CD4-positive, CD25-positive, alpha-beta regulatory T cell (primary cell): ENCODE results near the gene RAP2C. TPM values are rescaled to one million over a fixed set of nuclear protein-coding genes. Genes with fewer than 3 reads are reported as not detected.
"Not testable (repeated sequence)": the region's sequence is repeated elsewhere in the genome, so short reads cannot be mapped to it uniquely, and the experiment has no call there.

ENCODE experiments used
- ATAC-seq, 2 donors: fragments of 150-1000 bp; cut with Tn5 transposase; one replicate each; pipeline ENCODE4 v1.10.0; 2021; ENCODE audit warnings: low read depth in 2 of 2, moderate number of reproducible peaks in 2 of 2, moderate library complexity in 1 of 2
- DNase-seq, 3 donors: peaks; one replicate each; pipeline versions ENCODE4 v3.0.0 to v3.0.0-alpha.2; 2012 to 2022; ENCODE audit warnings: mixed read lengths in 1 of 3
- H3K27ac ChIP-seq: one replicate; pipeline ENCODE4 v1.7.0; 2013; ENCODE audit warnings: mild to moderate bottlenecking, low read length; ENCODE audit not compliant: insufficient read depth, poor library complexity, severe bottlenecking
- H3K27me3 ChIP-seq: one replicate; pipeline ENCODE4 v1.7.0; 2013; ENCODE audit warnings: low read length; ENCODE audit not compliant: control insufficient read depth, insufficient read depth
- H3K36me3 ChIP-seq: one replicate; pipeline ENCODE4 v1.7.0; 2013; ENCODE audit warnings: mild to moderate bottlenecking, low read length, moderate library complexity; ENCODE audit not compliant: control insufficient read depth, insufficient read depth
- H3K4me1 ChIP-seq: 2 replicates; pipeline ENCODE4 v1.7.0; 2013; ENCODE audit warnings: mild to moderate bottlenecking, low read length; ENCODE audit not compliant: insufficient read depth, control insufficient read depth, poor library complexity, severe bottlenecking
- H3K4me3 ChIP-seq: one replicate; pipeline ENCODE4 v1.7.0; 2013; ENCODE audit warnings: low read depth, mild to moderate bottlenecking, low read length, moderate library complexity
- H3K9me3 ChIP-seq, 2 experiments: 1 replicate in 1 of 2; 2 replicates in 1 of 2; pipeline ENCODE4 v1.7.0; 2013; ENCODE audit warnings: low read length in 2 of 2, mild to moderate bottlenecking in 1 of 2, moderate library complexity in 1 of 2; ENCODE audit not compliant: control insufficient read depth in 2 of 2
- H3K27ac Mint-ChIP-seq, 3 donors: one replicate each; pipeline ENCODE4 v1.8.0; 2020 to 2022; ENCODE audit warnings: mild to moderate bottlenecking in 3 of 3, mixed read lengths in 3 of 3, moderate library complexity in 2 of 3
- H3K27me3 Mint-ChIP-seq: one replicate; pipeline ENCODE4 v1.8.0; 2022; ENCODE audit warnings: mild to moderate bottlenecking, mixed read lengths
- H3K36me3 Mint-ChIP-seq: one replicate; pipeline ENCODE4 v1.8.0; 2020; ENCODE audit warnings: mixed read lengths
- H3K4me1 Mint-ChIP-seq, 4 donors: one replicate each; pipeline ENCODE4 v1.8.0; 2020 to 2022; ENCODE audit warnings: mixed read lengths in 4 of 4, mild to moderate bottlenecking in 1 of 4
- H3K4me3 Mint-ChIP-seq, 4 donors: one replicate each; pipeline ENCODE4 v1.8.0; 2020 to 2022; ENCODE audit warnings: mild to moderate bottlenecking in 4 of 4, mixed read lengths in 4 of 4, moderate library complexity in 3 of 4
- H3K9me3 Mint-ChIP-seq, 7 donors: one replicate each; pipeline ENCODE4 v1.8.0; 2020 to 2022; ENCODE audit warnings: mixed read lengths in 7 of 7, mild to moderate bottlenecking in 3 of 7, moderate library complexity in 2 of 7
- polyA plus RNA-seq, 4 donors: library from polyadenylated mRNA; unstranded; fragments of 300-500 nt; fragmentation: Illumina TruSeq; gene quantifications; one replicate each; pipeline ENCODE4 v1.2.3, GENCODE V29; 2021
- total RNA-seq: library from RNA; stranded (reverse); gene quantifications from one replicate; pipeline ENCODE4 v1.2.3, GENCODE V29; 2022

RAP2C gene
- total and polyA plus RNA-seq, 5 donors from 2014 or later = 15.7 to 45.5 (median 18.5) TPM

DNA sequence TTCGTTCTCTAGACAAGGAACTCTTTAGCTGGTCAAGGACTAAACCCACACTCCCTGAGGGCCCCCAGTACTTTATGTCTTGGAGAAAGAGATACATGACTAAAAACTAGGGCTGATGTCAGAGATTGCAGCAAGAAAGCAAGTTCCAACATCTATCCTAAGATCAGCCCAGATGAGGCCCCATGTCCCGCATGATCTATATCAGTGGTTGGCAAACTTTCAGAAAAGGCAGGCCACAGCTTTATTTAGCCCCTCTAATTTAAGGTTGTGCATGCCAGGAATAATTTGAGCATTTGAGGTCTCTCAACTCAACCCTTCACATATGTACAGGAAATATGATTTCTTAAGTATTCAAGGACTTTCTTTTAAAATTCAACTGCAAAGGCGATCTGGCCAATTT is 47.4 kb downstream of the RAP2C start:
- no peaks in the 10 kb centered on the region for H3K9me3 ChIP-seq
- Mint-ChIP-seq H3K36me3 (no peaks in the 10 kb centered on the region), H3K4me3 (no peak overlapping the region), H3K27me3 (no peaks in the 10 kb centered on the region), H3K9me3 (peaks cover 0 to 2% (median 0%) of the 10 kb centered on the region in 7 donors), H3K4me1 (no peaks in the 10 kb centered on the region), H3K27ac (no peak overlapping the region)
- no peak overlapping the region for H3K27ac ChIP-seq
- H3K4me1 ChIP-seq = no peaks in the 10 kb centered on the region
- H3K27me3 ChIP-seq = no peaks in the 10 kb centered on the region
- no peak overlapping the region for H3K4me3 ChIP-seq
- ATAC-seq = no peak
- DNase-seq = no peak
- no peaks in the 10 kb centered on the region for H3K36me3 ChIP-seq

DNA sequence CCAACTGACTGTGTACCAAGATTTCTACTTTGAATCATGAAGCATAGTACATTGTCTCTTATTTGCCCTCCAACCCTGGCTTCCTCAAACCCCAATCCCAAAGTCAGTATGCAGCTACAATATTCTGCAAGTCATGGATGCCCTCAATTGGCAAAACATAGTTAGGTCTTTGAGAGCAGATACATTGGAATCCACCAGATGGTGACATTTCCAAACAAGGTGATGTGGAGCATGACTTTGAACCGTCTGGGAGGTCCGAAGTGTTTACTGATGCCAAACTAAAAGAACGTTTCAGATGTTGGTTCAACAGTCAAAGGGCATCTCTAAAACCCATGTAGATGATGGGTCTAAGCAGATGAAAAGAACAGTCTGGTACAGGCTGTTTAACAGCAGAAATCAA is 47.8 kb downstream of the RAP2C start:
- Histone ChIP-seq H3K27ac (no peak overlapping the region), H3K4me1 (no peaks in the 10 kb centered on the region), H3K9me3 (no peaks in the 10 kb centered on the region), H3K27me3 (no peaks in the 10 kb centered on the region), H3K4me3 (no peak overlapping the region), H3K36me3 (no peaks in the 10 kb centered on the region)
- H3K9me3 Mint-ChIP-seq = peaks cover 0 to 2% (median 0%) of the 10 kb centered on the region in 7 donors
- no peak overlapping the region for H3K27ac Mint-ChIP-seq
- no peaks in the 10 kb centered on the region for H3K4me1 Mint-ChIP-seq
- no peaks in the 10 kb centered on the region for H3K27me3 Mint-ChIP-seq
- no peaks in the 10 kb centered on the region for H3K36me3 Mint-ChIP-seq
- ATAC-seq (no peak), DNase-seq (peak in 1 of 3 donors; percentile 2)
- no peak overlapping the region for H3K4me3 Mint-ChIP-seq

DNA sequence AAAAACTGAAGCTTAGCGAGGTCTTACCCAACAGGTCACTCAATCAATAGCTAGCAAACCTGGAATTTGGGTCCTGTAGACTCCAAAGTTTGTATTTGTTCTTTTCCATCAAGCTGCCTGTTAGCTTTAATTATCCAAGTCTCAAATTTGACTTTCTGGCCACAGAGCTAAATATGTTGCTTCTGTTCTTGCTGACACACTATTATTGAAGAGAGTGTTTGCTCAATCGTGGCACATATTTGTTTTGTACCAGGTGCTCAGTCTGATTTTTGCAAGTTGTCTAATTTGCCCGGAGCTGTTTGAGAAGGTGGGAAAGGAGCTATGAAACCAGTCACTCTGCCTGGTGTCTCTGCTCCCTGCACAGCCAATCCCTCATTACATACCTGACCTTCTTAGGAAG is 49.7 kb downstream of the RAP2C start:
- H3K4me3 Mint-ChIP-seq = no peak overlapping the region
- H3K27ac Mint-ChIP-seq = no peak overlapping the region
- Histone ChIP-seq H3K27me3 (no peaks in the 10 kb centered on the region), H3K27ac (no peak overlapping the region), H3K4me3 (no peak overlapping the region), H3K4me1 (no peaks in the 10 kb centered on the region), H3K36me3 (no peaks in the 10 kb centered on the region), H3K9me3 (no peaks in the 10 kb centered on the region)
- H3K36me3 Mint-ChIP-seq = no peaks in the 10 kb centered on the region
- DNase-seq = no peak
- no peaks in the 10 kb centered on the region for H3K27me3 Mint-ChIP-seq
- H3K4me1 Mint-ChIP-seq = no peaks in the 10 kb centered on the region
- H3K9me3 Mint-ChIP-seq = peaks cover 0 to 4% (median 0%) of the 10 kb centered on the region in 7 donors
- no peak for ATAC-seq

DNA sequence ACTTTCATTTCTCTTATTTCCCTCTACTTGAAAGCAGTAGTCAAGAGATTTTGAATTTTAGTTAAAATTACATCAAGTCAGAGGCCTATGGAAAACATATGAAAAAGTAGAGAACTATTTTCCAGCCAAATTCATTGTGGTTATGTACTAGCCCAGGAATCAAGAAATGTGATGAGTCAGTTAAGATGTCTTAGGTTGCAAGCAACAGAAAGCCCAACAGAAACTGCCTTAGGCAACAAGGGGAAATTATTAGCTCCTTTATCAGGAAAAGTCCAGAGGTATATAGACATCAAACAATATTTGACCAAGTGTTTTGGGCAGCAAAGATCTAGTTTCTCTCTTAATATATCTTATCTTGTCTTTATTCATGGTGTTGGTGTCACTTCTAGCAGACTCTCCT is 53.6 kb downstream of the RAP2C start:
- H3K27ac ChIP-seq = no peak overlapping the region
- no peak overlapping the region for H3K4me3 Mint-ChIP-seq
- no peaks in the 10 kb centered on the region for H3K4me1 ChIP-seq
- H3K4me1 Mint-ChIP-seq = no peaks in the 10 kb centered on the region
- DNase-seq (no peak), ATAC-seq (no peak)
- no peaks in the 10 kb centered on the region for H3K36me3 Mint-ChIP-seq
- no peaks in the 10 kb centered on the region for H3K27me3 ChIP-seq
- no peak overlapping the region for H3K4me3 ChIP-seq
- no peak overlapping the region for H3K27ac Mint-ChIP-seq
- H3K9me3 ChIP-seq = no peaks in the 10 kb centered on the region
- H3K36me3 ChIP-seq = no peaks in the 10 kb centered on the region
- peaks cover 0 to 6% (median 2%) of the 10 kb centered on the region in 7 donors for H3K9me3 Mint-ChIP-seq
- H3K27me3 Mint-ChIP-seq = no peaks in the 10 kb centered on the region

DNA sequence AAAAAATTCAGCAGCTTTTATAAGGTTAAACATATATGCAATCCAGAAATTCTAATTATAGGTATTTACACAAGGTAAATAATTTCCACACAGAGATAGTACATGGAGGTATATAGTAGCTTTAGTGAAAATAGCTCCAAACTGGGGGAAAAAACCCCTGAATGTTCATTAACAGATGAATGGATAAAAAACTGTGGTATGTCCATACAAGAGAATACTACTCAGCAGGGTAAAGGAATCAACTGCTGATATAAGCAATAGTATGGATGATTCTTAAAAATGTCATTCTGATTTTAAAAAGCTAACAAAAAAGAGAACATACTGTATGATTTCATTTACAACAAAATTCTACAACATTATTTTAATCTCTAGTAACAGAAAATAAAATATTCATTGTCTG is 54.2 kb downstream of the RAP2C start:
- no peak overlapping the region for H3K4me3 ChIP-seq
- ATAC-seq = no peak
- H3K4me1 ChIP-seq = no peaks in the 10 kb centered on the region
- no peak overlapping the region for H3K27ac ChIP-seq
- Mint-ChIP-seq H3K27me3 (no peaks in the 10 kb centered on the region), H3K9me3 (peaks cover 0 to 6% (median 2%) of the 10 kb centered on the region in 7 donors), H3K27ac (no peak overlapping the region), H3K36me3 (no peaks in the 10 kb centered on the region), H3K4me3 (peak overlapping the region in 1 of 4 donors; percentile 51), H3K4me1 (no peaks in the 10 kb centered on the region)
- no peak for DNase-seq
- H3K27me3 ChIP-seq = no peaks in the 10 kb centered on the region
- H3K9me3 ChIP-seq = no peaks in the 10 kb centered on the region
- H3K36me3 ChIP-seq = no peaks in the 10 kb centered on the region

DNA sequence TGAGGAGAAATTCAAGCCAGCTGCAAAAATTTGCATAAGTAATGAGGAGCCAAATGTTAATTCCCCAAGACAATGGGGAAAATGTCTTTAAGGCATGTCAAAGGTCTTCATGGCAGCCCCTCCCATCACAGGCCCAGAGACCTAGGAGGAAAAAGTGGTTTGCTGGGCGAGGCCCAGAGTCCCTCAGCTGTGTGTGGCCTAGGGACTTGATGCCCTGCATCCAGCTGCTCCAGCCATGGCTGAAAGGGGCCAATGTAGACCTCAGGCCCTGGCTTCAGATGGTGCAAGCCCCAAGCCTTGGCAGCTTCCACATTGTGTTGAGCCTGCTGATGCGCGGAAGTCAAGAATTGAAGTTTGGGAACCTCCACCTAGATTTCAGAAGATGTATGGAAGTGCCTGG is 56.2 kb downstream of the RAP2C start:
- not testable (repeated sequence) for H3K9me3 ChIP-seq, H3K27me3 Mint-ChIP-seq, ATAC-seq, H3K4me3 Mint-ChIP-seq, H3K4me1 ChIP-seq, H3K27me3 ChIP-seq, DNase-seq, H3K36me3 ChIP-seq, H3K27ac ChIP-seq, H3K9me3 Mint-ChIP-seq, H3K36me3 Mint-ChIP-seq, H3K27ac Mint-ChIP-seq, H3K4me1 Mint-ChIP-seq, H3K4me3 ChIP-seq

DNA sequence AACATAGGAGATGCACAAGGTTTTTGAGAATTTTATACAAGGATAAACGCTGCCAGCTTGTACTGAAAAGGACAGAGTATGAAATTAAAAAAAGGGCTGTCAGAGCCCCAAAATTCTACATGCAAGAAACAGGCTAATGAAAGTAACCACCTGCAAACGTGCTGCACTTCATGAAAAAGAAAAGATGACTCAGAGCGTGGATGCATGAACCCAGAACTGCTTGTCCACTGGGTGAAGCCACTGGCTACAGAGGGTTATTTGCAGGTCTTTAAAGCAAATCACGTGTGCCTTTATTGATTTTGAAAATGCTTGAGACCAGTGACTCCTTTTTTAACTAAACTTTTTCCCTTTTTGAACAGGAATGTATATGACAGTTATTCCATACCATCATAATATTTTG is 66.1 kb downstream of the RAP2C start:
- Histone ChIP-seq H3K4me3 (no peak overlapping the region), H3K27ac (no peak overlapping the region), H3K36me3 (no peaks in the 10 kb centered on the region), H3K4me1 (no peaks in the 10 kb centered on the region), H3K27me3 (peaks cover 3% of the 10 kb centered on the region), H3K9me3 (no peaks in the 10 kb centered on the region)
- Mint-ChIP-seq H3K27me3 (peaks cover 13% of the 10 kb centered on the region), H3K9me3 (no peaks in the 10 kb centered on the region), H3K27ac (no peak overlapping the region), H3K36me3 (no peaks in the 10 kb centered on the region), H3K4me1 (no peaks in the 10 kb centered on the region), H3K4me3 (no peak overlapping the region)
- ATAC-seq (no peak), DNase-seq (no peak)
